HFFc6 (cell line): Measurements from ENCODE around the gene MAGEB17. TPM values are rescaled to one million over a fixed set of nuclear protein-coding genes. Genes with fewer than 3 reads are reported as not detected.
"Not testable (repeated sequence)": the region's sequence is repeated elsewhere in the genome, so short reads cannot be mapped to it uniquely, and the experiment has no call there.

Experiments
- DNase-seq: peaks from one replicate; pipeline ENCODE4 v3.0.0-alpha.2; 2018
- H3K27ac Mint-ChIP-seq: 2 replicates; pipeline ENCODE4 v1.8.0; 2020; ENCODE audit warnings: mild to moderate bottlenecking, mixed read lengths
- H3K27me3 Mint-ChIP-seq: 2 replicates; pipeline ENCODE4 v1.8.0; 2021; ENCODE audit warnings: mild to moderate bottlenecking, moderate library complexity, mixed read lengths; ENCODE audit not compliant: insufficient read depth
- H3K36me3 Mint-ChIP-seq: 2 replicates; pipeline ENCODE4 v1.8.0; 2021; ENCODE audit warnings: low read depth, mixed read lengths
- H3K4me1 Mint-ChIP-seq: 2 replicates; pipeline ENCODE4 v1.8.0; 2020; ENCODE audit warnings: low read depth, mixed read lengths
- H3K4me3 Mint-ChIP-seq: 2 replicates; pipeline ENCODE4 v1.8.0; 2020; ENCODE audit warnings: mild to moderate bottlenecking, moderate library complexity, mixed read lengths
- H3K9me3 Mint-ChIP-seq: 2 replicates; pipeline ENCODE4 v1.8.0; 2020; ENCODE audit warnings: mild to moderate bottlenecking, mixed read lengths
- CTCF ChIP-seq: fragments of 200-600 bp; sonication (generic); IDR thresholded peaks from 2 replicates; pipeline ENCODE4 v1.5.0; 2021; ENCODE audit warnings: antibody characterized with exemption, mild to moderate bottlenecking
- total RNA-seq, 6 experiments: library from RNA; stranded (reverse); fragmentation: NEBNext Ultra II Directional; extraction: Animal tissue kit (Norgen Biotek cat#: 25700); gene quantifications; 2 replicates in 1 of 6; 3 replicates in 5 of 6; pipeline ENCODE4 v1.2.3, GENCODE V29; 2021

MAGEB17 gene
- total RNA-seq, 6 experiments from 2014 or later: not detected

- H3K27me3 Mint-ChIP-seq: no peaks in the 10 kb centered on the region
- no peak for TF ChIP-seq CTCF
- no peak for DNase-seq
- no peak overlapping the region for H3K4me3 Mint-ChIP-seq
- H3K36me3 Mint-ChIP-seq: no peaks in the 10 kb centered on the region
- no peaks in the 10 kb centered on the region for H3K9me3 Mint-ChIP-seq
- H3K27ac Mint-ChIP-seq: no peak overlapping the region
- H3K4me1 Mint-ChIP-seq: no peaks in the 10 kb centered on the region
Observed at GRCh38 chrX:16171944-16172343, 4.7 kb downstream of the MAGEB17 start.

GRCh38 chrX:16172391-16172790, 5.1 kb downstream of the MAGEB17 start:
- TF ChIP-seq CTCF: no peak
- H3K27ac Mint-ChIP-seq: no peak overlapping the region
- no peaks in the 10 kb centered on the region for H3K36me3 Mint-ChIP-seq
- no peaks in the 10 kb centered on the region for H3K4me1 Mint-ChIP-seq
- H3K4me3 Mint-ChIP-seq: no peak overlapping the region
- H3K9me3 Mint-ChIP-seq: no peaks in the 10 kb centered on the region
- no peak for DNase-seq
- H3K27me3 Mint-ChIP-seq: no peaks in the 10 kb centered on the region

- Mint-ChIP-seq H3K36me3 (no peaks in the 10 kb centered on the region), H3K27me3 (no peaks in the 10 kb centered on the region), H3K4me1 (no peaks in the 10 kb centered on the region), H3K27ac (no peak overlapping the region), H3K4me3 (no peak overlapping the region), H3K9me3 (no peaks in the 10 kb centered on the region)
- no peak for DNase-seq
- TF ChIP-seq CTCF: no peak
Observed at GRCh38 chrX:16175329-16176061, 8.2 kb downstream of the MAGEB17 start.

GRCh38 chrX:16177260-16177659, 10.0 kb downstream of the MAGEB17 start:
- TF ChIP-seq CTCF: no peak
- Mint-ChIP-seq H3K27me3 (no peaks in the 10 kb centered on the region), H3K9me3 (no peaks in the 10 kb centered on the region), H3K4me3 (no peak overlapping the region), H3K36me3 (no peaks in the 10 kb centered on the region), H3K27ac (no peak overlapping the region), H3K4me1 (no peaks in the 10 kb centered on the region)
- no peak for DNase-seq

GRCh38 chrX:16183843-16184242, 16.6 kb downstream of the MAGEB17 start:
- H3K27ac Mint-ChIP-seq, H3K9me3 Mint-ChIP-seq, DNase-seq, H3K27me3 Mint-ChIP-seq, H3K4me3 Mint-ChIP-seq, H3K36me3 Mint-ChIP-seq: not testable (repeated sequence)
- H3K4me1 Mint-ChIP-seq: peaks cover 33% of the 10 kb centered on the region

- H3K4me3 Mint-ChIP-seq: peak overlapping the region; percentile 50; the same call in 1 of the 2 replicates
- peaks cover 33% of the 10 kb centered on the region for H3K4me1 Mint-ChIP-seq
- no peaks in the 10 kb centered on the region; the same call in 1 of the 2 replicates for H3K27me3 Mint-ChIP-seq
- peak; percentile 76 for DNase-seq
- no peak for TF ChIP-seq CTCF
- peaks cover 5% of the 10 kb centered on the region; the same call in 1 of the 2 replicates for H3K36me3 Mint-ChIP-seq
- peaks cover 5% of the 10 kb centered on the region; the same call in 1 of the 2 replicates for H3K9me3 Mint-ChIP-seq
- peak overlapping the region; percentile 93 for H3K27ac Mint-ChIP-seq
Observed at GRCh38 chrX:16185725-16186136, 18.4 kb downstream of the MAGEB17 start.
